Mucosa of descending colon (tissue), 3 donors: ENCODE measurements around the gene SH3BP4. TPM values are rescaled to one million over a fixed set of nuclear protein-coding genes. Genes with fewer than 3 reads are reported as not detected.
A peak's percentile ranks its signal among the peaks of the same experiment; 100 is the strongest.

Experiments
- ATAC-seq: fragments of 200-7000 bp; cut with Tn5 transposase; one replicate; pipeline ENCODE4 v1.9.1; 2020; ENCODE audit warnings: mild to moderate bottlenecking, moderate library complexity
- DNase-seq, 3 donors: peaks; one replicate each; pipeline ENCODE4 v3.0.0-alpha.2; 2020
- H3K36me3 ChIP-seq: fragments of 200-600 bp; one replicate; pipeline ENCODE4 v1.8.0; 2021; ENCODE audit warnings: low read depth, mild to moderate bottlenecking
- H3K4me1 ChIP-seq: fragments of 200-600 bp; one replicate; pipeline ENCODE4 v1.8.0; 2021; ENCODE audit warnings: low read depth, mild to moderate bottlenecking
- H3K4me3 ChIP-seq: fragments of 200-600 bp; one replicate; pipeline ENCODE4 v1.8.0; 2021; ENCODE audit warnings: mild to moderate bottlenecking
- H3K9me3 ChIP-seq: fragments of 200-600 bp; one replicate; pipeline ENCODE4 v1.8.0; 2021; ENCODE audit warnings: mild to moderate bottlenecking
- CTCF ChIP-seq: fragments of 200-600 bp; IDR thresholded peaks from one replicate; pipeline ENCODE4 v1.8.0; 2022; ENCODE audit warnings: antibody characterized with exemption, mild to moderate bottlenecking
- intact Hi-C, 2 donors: fragments of 100-400 bp; cut with DNase I in 1 of 2; cut with micrococcal nuclease in 1 of 2; formaldehyde crosslinking; loops; one replicate each; pipeline versions ENCODE4 v1.11.0 to v1.11.1; 2022; cut with DNase I, micrococcal nuclease
- long read RNA-seq, 2 donors: library from polyadenylated mRNA; unstranded; transcript quantifications; one replicate each; pipeline ENCODE4 v2.0.0, GENCODE V29; 2019 to 2021
- total RNA-seq, 3 donors: library from RNA; stranded (reverse); fragmentation: NEBNext Ultra II Directional in 2 of 3; extraction: Animal tissue kit (Norgen Biotek cat#: 25700) in 2 of 3; gene quantifications; one replicate each; pipeline versions ENCODE4 v1.2.1 to v1.2.4, GENCODE V29; 2021 to 2023
- donor health status: DM: no; HTN: no; CAD: no; lungs with moderate emphysema.
- donor health status: DM: no; HTN: no; CAD: no.
- donor health status: DM: no; HTN: yes; CAD: no.

Gene SH3BP4
- total RNA-seq, result 10 to 100 TPM; 18.0 to 30.4 (median 29.6) TPM
- long read RNA-seq, donor 1, full-length matches to known transcripts, result 1 of 15 reads
- long read RNA-seq, donor 1, partial matches to known transcripts, result 11 of 15 reads
- long read RNA-seq, donor 1, other reads (novel, unspliced or antisense), result 3 of 15 reads
- long read RNA-seq, donor 2, partial matches to known transcripts, result 2 of 2 reads
- long read RNA-seq, donor 2, other reads (novel, unspliced or antisense), result 0 of 2 reads

DNA sequence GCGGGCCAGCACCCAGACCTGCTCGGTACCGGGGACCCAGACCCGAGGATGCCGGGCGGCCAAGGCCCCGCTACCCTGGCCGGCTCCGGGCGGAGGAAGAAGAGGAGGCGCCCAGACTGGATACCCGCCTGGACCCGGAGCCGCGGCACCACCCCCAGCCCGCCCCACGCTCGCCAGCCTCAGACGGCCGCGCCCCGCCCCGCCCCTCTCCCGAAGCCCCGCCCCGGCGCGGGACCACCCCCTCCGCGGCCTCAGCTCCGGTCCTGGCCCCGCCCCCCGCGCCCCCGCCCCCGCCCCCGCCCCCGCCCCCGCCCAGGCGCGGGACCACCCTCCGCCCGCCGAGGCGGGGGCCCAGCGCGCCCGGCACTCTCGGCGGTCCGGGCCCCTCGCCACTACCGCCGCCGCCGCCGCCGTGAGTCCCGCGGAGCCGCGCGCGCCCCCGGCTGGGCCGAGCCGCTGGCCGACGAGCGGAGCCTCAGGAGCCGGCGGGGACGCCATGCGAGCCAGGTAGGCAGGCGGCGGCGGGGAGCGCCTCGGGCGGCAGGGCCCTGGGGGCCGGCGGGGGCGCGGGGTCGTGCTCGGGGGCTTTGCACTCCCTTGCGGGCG lies at the start of gene SH3BP4:
Gene SH3BP4 (plus strand): TSS at position 354 of the 606 bp plus-strand sequence. CDS start 82,986 bp downstream, outside the sequence.
- intact Hi-C loops, result loop anchor here in 1 of 2 donors (10.0 kb wide), 1 partner anchor 103 kb away; no protein-coding TSS in a partner anchor
- ATAC-seq (peak; percentile 80), DNase-seq (peak; percentile 89 to 91 (median 90))

DNA sequence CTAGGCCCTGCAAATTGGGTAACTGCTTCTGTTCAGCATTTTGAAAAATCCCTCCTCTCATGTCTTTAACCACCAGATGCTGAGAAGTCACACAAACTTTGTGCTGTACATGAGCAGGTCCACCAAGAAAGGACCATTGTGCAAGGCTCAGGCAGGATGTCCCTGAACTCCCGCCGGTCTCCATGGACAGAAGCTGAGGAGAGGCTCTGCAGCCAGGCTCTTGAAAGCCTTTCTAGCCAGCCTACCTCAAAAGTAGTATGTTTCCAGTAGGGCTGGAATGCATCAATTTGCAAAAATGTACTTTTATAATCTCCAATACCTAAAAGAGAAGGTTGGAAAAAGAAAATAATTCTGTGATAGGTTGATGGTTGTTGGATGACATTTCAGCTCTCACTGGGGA lies 47.0 kb upstream of the SH3BP4 start:
- Histone ChIP-seq H3K9me3 (no peaks in the 10 kb centered on the region), H3K4me1 (no peaks in the 10 kb centered on the region), H3K36me3 (no peaks in the 10 kb centered on the region), H3K4me3 (no peak overlapping the region)
- intact Hi-C loops, result no loop called here
- DNase-seq (no peak), ATAC-seq (no peak)
- no peak for TF ChIP-seq CTCF

More for the DNA sequence above, at the start of gene SH3BP4:
- H3K36me3 ChIP-seq, result no peaks in the 10 kb centered on the region
- TF ChIP-seq CTCF, result no peak
- H3K4me3 ChIP-seq, result peak within 1 kb of the TSS; percentile 61
- peaks cover 47% of the 10 kb centered on the region for H3K4me1 ChIP-seq
- H3K9me3 ChIP-seq, result no peaks in the 10 kb centered on the region

DNA sequence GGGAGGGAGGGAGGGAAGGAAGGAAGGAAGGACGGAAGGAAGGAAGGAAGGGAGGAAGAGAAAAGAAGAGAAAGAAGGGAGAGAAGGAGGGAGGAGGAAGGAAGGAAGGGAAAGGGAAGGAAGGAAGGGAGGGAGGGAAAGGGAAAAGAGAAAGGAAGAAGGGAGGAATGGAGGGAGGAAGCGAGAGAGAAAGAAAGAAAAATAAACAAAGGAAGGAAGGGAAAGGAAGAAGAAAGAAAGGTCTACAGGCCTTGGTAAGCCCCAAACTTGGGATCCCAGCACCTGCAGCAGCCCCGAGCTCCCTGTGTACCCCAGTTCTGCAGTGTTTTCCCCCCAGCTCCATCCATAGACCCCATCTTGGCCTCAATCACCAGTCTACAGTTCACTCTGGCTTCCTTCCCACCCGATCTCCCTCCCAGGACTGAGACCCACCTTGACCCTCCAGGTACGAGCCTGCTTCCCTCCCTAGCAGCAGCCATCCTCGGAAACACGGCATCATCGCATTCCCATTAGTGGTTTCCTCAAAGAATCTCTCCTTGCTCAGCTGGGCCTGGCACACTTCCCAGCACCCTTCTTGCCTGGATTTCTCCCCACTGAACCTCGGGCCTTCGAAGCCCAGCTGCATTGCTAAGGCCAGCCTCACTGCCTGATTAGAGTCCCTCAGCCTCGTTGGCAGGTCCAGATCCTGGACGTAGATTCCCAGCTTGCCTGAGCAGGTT lies 46.1 kb upstream of the SH3BP4 start:
- no peak for ATAC-seq
- no peaks in the 10 kb centered on the region for H3K36me3 ChIP-seq
- no peaks in the 10 kb centered on the region for H3K4me1 ChIP-seq
- no peak for DNase-seq
- intact Hi-C loops, result no loop called here
- H3K4me3 ChIP-seq, result no peak overlapping the region
- no peak for TF ChIP-seq CTCF
- H3K9me3 ChIP-seq, result no peaks in the 10 kb centered on the region

GRCh38 chr2:234910186-234910679 lies 41.6 kb upstream of the SH3BP4 start:
- no peaks in the 10 kb centered on the region for H3K9me3 ChIP-seq
- DNase-seq (no peak), ATAC-seq (no peak)
- intact Hi-C loops, result no loop called here
- no peak for TF ChIP-seq CTCF
- no peaks in the 10 kb centered on the region for H3K36me3 ChIP-seq
- H3K4me1 ChIP-seq, result no peaks in the 10 kb centered on the region
- H3K4me3 ChIP-seq, result no peak overlapping the region

- peak; percentile 52 for ATAC-seq
Measured at GRCh38 chr2:234911271-234911670, 40.5 kb upstream of the SH3BP4 start.

More at GRCh38 chr2:234911271-234911670, 40.5 kb upstream of the SH3BP4 start:
- Histone ChIP-seq H3K36me3 (no peaks in the 10 kb centered on the region), H3K4me1 (no peaks in the 10 kb centered on the region), H3K4me3 (no peak overlapping the region), H3K9me3 (no peaks in the 10 kb centered on the region)
- peak in 1 of 3 donors; percentile 11 for DNase-seq
- no peak for TF ChIP-seq CTCF
- intact Hi-C loops, result no loop called here
